K562 (cell line): ENCODE measurements around the gene NEUROG1. TPM values are rescaled to one million over a fixed set of nuclear protein-coding genes. Genes with fewer than 3 reads are reported as not detected.

ENCODE experiments used
- ATAC-seq: fragments of 200-7000 bp; cut with Tn5 transposase; 3 replicates; pipeline ENCODE4 v1.9.1; 2020; ENCODE audit warnings: moderate library complexity
- BruUV-seq: library from RNA; stranded (reverse); fragments of 400-500 nt; replicated peaks from 2 replicates; lab custom pipeline; 2021; lab: Mats Ljungman, UMichigan
- CTCF ChIA-PET: fragments of 300-600 bp; formaldehyde crosslinking; extraction: SDS; loops from one replicate; lab custom pipeline; 2021; ENCODE audit warnings: low intra/inter-chr PET ratio; lab: Yijun Ruan, JAX
- POLR2A ChIA-PET: fragments of 300-600, 350-650 bp; sonication (Branson Sonifier 250); formaldehyde crosslinking; extraction: SDS; loops from one replicate; lab custom pipeline; 2021; ENCODE audit warnings: antibody characterized with exemption, inconsistent platforms; lab: Yijun Ruan, JAX
- DNase-seq, 4 experiments: peaks; one replicate each; pipeline versions ENCODE4 v3.0.0 to v3.0.0-alpha.2; 2011 to 2018; ENCODE audit warnings: low spot score in 3 of 4, mixed read lengths in 3 of 4; ENCODE audit errors: extremely low read depth in 1 of 4
- FAIRE-seq: peaks from 2 replicates; lab custom pipeline; 2011; peaks lifted over from hg19 to GRCh38; lab: Jason Lieb, UNC
- H2AFZ ChIP-seq: 2 replicates; pipeline ENCODE4 v1.6.0; 2011; ENCODE audit warnings: low read depth, low read length, control low read depth, inconsistent platforms
- H3K27ac ChIP-seq: fragments of 200-600 bp; 3 replicates; pipeline ENCODE4 v1.8.0; 2011; ENCODE audit warnings: low read depth, mild to moderate bottlenecking, control low read depth, inconsistent platforms, low read length, moderate library complexity, mixed read lengths; ENCODE audit errors: extremely low read depth
- H3K27me3 ChIP-seq, 2 experiments: fragments of 300-600 bp in 1 of 2; 2 replicates in 1 of 2; 3 replicates in 1 of 2; pipeline versions ENCODE4 v1.6.0 to v1.8.0; 2011; ENCODE audit warnings: inconsistent platforms in 2 of 2, low read length in 2 of 2, mild to moderate bottlenecking in 1 of 2, mixed read lengths in 1 of 2, moderate library complexity in 1 of 2; ENCODE audit not compliant: control insufficient read depth in 2 of 2, insufficient read depth in 2 of 2
- H3K36me3 ChIP-seq: fragments of 300-600 bp; 3 replicates; pipeline ENCODE4 v1.8.0; 2011; ENCODE audit warnings: mild to moderate bottlenecking, low read length, inconsistent platforms; ENCODE audit not compliant: control insufficient read depth, insufficient read depth
- H3K4me1 ChIP-seq, 2 experiments: fragments of 200-600 bp in 1 of 2; replicated peaks in 1 of 2; 2 replicates in 1 of 2; 3 replicates in 1 of 2; pipeline versions ENCODE4 v1.5.1 to v1.8.0; 2011; ENCODE audit warnings: inconsistent platforms in 2 of 2, low read length in 2 of 2, mild to moderate bottlenecking in 1 of 2, mixed read lengths in 1 of 2, moderate library complexity in 1 of 2; ENCODE audit not compliant: control insufficient read depth in 2 of 2, insufficient read depth in 2 of 2
- H3K4me2 ChIP-seq: 2 replicates; pipeline ENCODE4 v1.6.1; 2011; ENCODE audit warnings: low read length, control low read depth, inconsistent platforms, mixed read lengths; ENCODE audit not compliant: insufficient read depth
- H3K4me3 ChIP-seq: fragments of 200-600 bp; sonication (generic), shearing (Covaris generic); 2 replicates; pipeline ENCODE4 v1.5.1; 2016; ENCODE audit warnings: control low read depth, inconsistent platforms
- H3K79me2 ChIP-seq: fragments of 200-600 bp; 3 replicates; pipeline ENCODE4 v1.8.0; 2011; ENCODE audit warnings: low read length, inconsistent platforms; ENCODE audit not compliant: control insufficient read depth, insufficient read depth
- H3K9ac ChIP-seq, 2 experiments: 2 replicates each; pipeline versions ENCODE4 v1.6.0 to v1.6.1; 2011; ENCODE audit warnings: low read depth in 2 of 2, low read length in 2 of 2, control low read depth in 1 of 2, inconsistent platforms in 1 of 2, mild to moderate bottlenecking in 1 of 2, mixed read lengths in 1 of 2; ENCODE audit not compliant: insufficient read depth in 1 of 2
- H3K9me1 ChIP-seq: one replicate; pipeline ENCODE4 v1.6.0; 2011; ENCODE audit warnings: inconsistent platforms, mild to moderate bottlenecking, low read length, moderate library complexity; ENCODE audit not compliant: control insufficient read depth, insufficient read depth
- H3K9me3 ChIP-seq: replicated peaks from 2 replicates; pipeline ENCODE4 v1.5.1; 2011; ENCODE audit warnings: low read depth, low read length, inconsistent platforms; ENCODE audit not compliant: control insufficient read depth, insufficient read depth
- H4K20me1 ChIP-seq: replicated peaks from 2 replicates; pipeline ENCODE4 v1.6.1; 2011; ENCODE audit warnings: low read length, inconsistent platforms, mixed read lengths; ENCODE audit not compliant: control insufficient read depth, insufficient read depth
- SP2 ChIP-seq: IDR thresholded peaks from 2 replicates; pipeline ENCODE4 v1.6.1; 2011; ENCODE audit warnings: mild to moderate bottlenecking, low read depth, low read length, moderate library complexity; ENCODE audit not compliant: poor library complexity, severe bottlenecking; ENCODE audit errors: extremely low read depth
- WGBS: fragments of 100-300 bp; shearing (Covaris generic); methylation state at CpG from one replicate; pipeline ENCODE4 v1.1.6; 2016; ENCODE audit warnings: low coverage, mixed read lengths; ENCODE audit not compliant: insufficient coverage; ENCODE audit errors: missing lambda C conversion rate; 5-methylcytosine and 5-hydroxymethylcytosine counted together
- in situ Hi-C: fragments of 300-500 bp; cut with MboI; formaldehyde crosslinking; loops from 4 replicates; pipeline ENCODE4 v1.15.0; 2018; ENCODE audit warnings: inconsistent platforms, mixed read lengths
- intact Hi-C: fragments of 100-400 bp; cut with micrococcal nuclease; formaldehyde crosslinking; loops from 2 replicates; pipeline ENCODE4 v1.14.2; 2022
- polyA plus RNA-seq, 8 experiments: library from polyadenylated mRNA; depleted of rRNA in 4 of 8; stranded (reverse) in 5 of 8; unstranded in 3 of 8; fragments of >200 nt; fragmentation: Nextera tagmentation in 2 of 8; fragmentation: Illumina TruSeq in 1 of 8; extraction: Ambion mirVana in 2 of 8; extraction: Trizol in 1 of 8; gene quantifications; 2 replicates each; pipeline versions ENCODE4 v1.2.1 to v1.2.3, GENCODE V29; 2011 to 2014; ENCODE audit warnings: inconsistent platforms in 1 of 8, missing spikeins in 1 of 8
- total RNA-seq, 7 experiments: library from RNA; depleted of rRNA in 6 of 7; stranded (reverse); fragments of >200 nt in 6 of 7; fragmentation: Illumina TruSeq in 2 of 7; extraction: Trizol in 2 of 7; gene quantifications; 2 replicates each; pipeline versions ENCODE4 v1.2.1 to v1.2.3, GENCODE V29; 2011 to 2021; ENCODE audit warnings: low replicate concordance in 1 of 7
- TF ChIP-seq, protein P1 (sequence below): sonication (generic); formaldehyde crosslinking; IDR thresholded peaks from 2 replicates; pipeline ENCODE4 v1.8.0; 2022; ENCODE audit warnings: mild to moderate bottlenecking, missing genetic modification reagents

NEUROG1 gene
- total and polyA plus RNA-seq, 9 of the 15 experiments (the other 6 are each of a cell fraction or from before 2014, with no cell fraction given): not detected

GRCh38 chr5:135557076-135557838, 21.5 kb upstream of the NEUROG1 start:
- in situ Hi-C loops (loop anchor here (5.0 kb wide), 1 partner anchor 275 kb away; the partner anchor contains the start of gene SLC25A48), intact Hi-C loops (no loop called here)
- no peaks in the 10 kb centered on the region for H3K79me2 ChIP-seq
- H3K4me3 ChIP-seq: no peak overlapping the region
- WGBS: 13% methylated on average over 11 of the region's 11 CpGs
- no peaks in the 10 kb centered on the region for H3K9me3 ChIP-seq
- CTCF ChIA-PET: no interaction called here
- ATAC-seq (no peak), DNase-seq (no peak), FAIRE-seq (no peak)
- no peaks in the 10 kb centered on the region for H3K9me1 ChIP-seq
- no peak overlapping the region for H3K9ac ChIP-seq
- H4K20me1 ChIP-seq: no peaks in the 10 kb centered on the region; the same call in 1 of the 2 replicates
- no peak overlapping the region for H2AFZ ChIP-seq
- H3K4me2 ChIP-seq: no peak overlapping the region
- BruUV-seq: no TSS peak
- H3K36me3 ChIP-seq: no peaks in the 10 kb centered on the region
- no peak overlapping the region for H3K27ac ChIP-seq
- H3K27me3 ChIP-seq: peaks cover 0 to 5% of the 10 kb centered on the region in 2 experiments; a peak in 1 of 5 replicates
- POLR2A ChIA-PET: no interaction called here
- TF ChIP-seq, protein P1, sequence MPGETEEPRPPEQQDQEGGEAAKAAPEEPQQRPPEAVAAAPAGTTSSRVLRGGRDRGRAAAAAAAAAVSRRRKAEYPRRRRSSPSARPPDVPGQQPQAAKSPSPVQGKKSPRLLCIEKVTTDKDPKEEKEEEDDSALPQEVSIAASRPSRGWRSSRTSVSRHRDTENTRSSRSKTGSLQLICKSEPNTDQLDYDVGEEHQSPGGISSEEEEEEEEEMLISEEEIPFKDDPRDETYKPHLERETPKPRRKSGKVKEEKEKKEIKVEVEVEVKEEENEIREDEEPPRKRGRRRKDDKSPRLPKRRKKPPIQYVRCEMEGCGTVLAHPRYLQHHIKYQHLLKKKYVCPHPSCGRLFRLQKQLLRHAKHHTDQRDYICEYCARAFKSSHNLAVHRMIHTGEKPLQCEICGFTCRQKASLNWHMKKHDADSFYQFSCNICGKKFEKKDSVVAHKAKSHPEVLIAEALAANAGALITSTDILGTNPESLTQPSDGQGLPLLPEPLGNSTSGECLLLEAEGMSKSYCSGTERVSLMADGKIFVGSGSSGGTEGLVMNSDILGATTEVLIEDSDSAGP (CRISPR knock-in tag): no peak
- TF ChIP-seq SP2: no peak
- H3K4me1 ChIP-seq: peaks cover 0 to 5% of the 10 kb centered on the region in 2 experiments; a peak in 3 of 5 replicates
